MCF 10A (cell line): ENCODE measurements around the gene MDP1. TPM values are rescaled to one million over a fixed set of nuclear protein-coding genes. Genes with fewer than 3 reads are reported as not detected.

Source experiments
- BruUV-seq: library from RNA; stranded (reverse); fragments of 400-500 nt; replicated peaks from 2 replicates; lab custom pipeline; 2021; lab: Mats Ljungman, UMichigan
- CTCF ChIA-PET: fragments of 300-600 bp; sonication (Branson Sonifier 250); formaldehyde crosslinking; extraction: SDS; loops from one replicate; lab custom pipeline; 2021; ENCODE audit warnings: antibody characterized with exemption, inconsistent platforms; lab: Yijun Ruan, JAX
- POLR2A ChIA-PET: fragments of 300-600, 350-650 bp; sonication (Branson Sonifier 250); formaldehyde crosslinking; extraction: SDS; loops from one replicate; lab custom pipeline; 2020; ENCODE audit warnings: antibody characterized with exemption, inconsistent platforms; lab: Yijun Ruan, JAX
- DNase-seq: peaks from one replicate; pipeline ENCODE4 v3.0.0-alpha.2; 2018; ENCODE audit not compliant: unreplicated experiment
- H3K27ac Mint-ChIP-seq: one replicate; pipeline ENCODE4 v1.8.0; 2022; ENCODE audit warnings: mild to moderate bottlenecking, low read depth, mixed read lengths; ENCODE audit not compliant: unreplicated experiment
- H3K27me3 Mint-ChIP-seq: one replicate; pipeline ENCODE4 v1.8.0; 2022; ENCODE audit warnings: mixed read lengths; ENCODE audit not compliant: insufficient read depth, unreplicated experiment
- H3K36me3 Mint-ChIP-seq: one replicate; pipeline ENCODE4 v1.8.0; 2022; ENCODE audit warnings: mild to moderate bottlenecking, moderate library complexity, mixed read lengths; ENCODE audit not compliant: insufficient read depth, unreplicated experiment
- H3K4me1 Mint-ChIP-seq: one replicate; pipeline ENCODE4 v1.8.0; 2022; ENCODE audit warnings: mixed read lengths; ENCODE audit not compliant: insufficient read depth, unreplicated experiment
- H3K4me3 Mint-ChIP-seq: one replicate; pipeline ENCODE4 v1.8.0; 2022; ENCODE audit warnings: mild to moderate bottlenecking, moderate library complexity, mixed read lengths; ENCODE audit not compliant: unreplicated experiment
- H3K9me3 Mint-ChIP-seq: one replicate; pipeline ENCODE4 v1.8.0; 2022; ENCODE audit warnings: mixed read lengths; ENCODE audit not compliant: unreplicated experiment
- CTCF ChIP-seq: fragments of 200-600 bp; IDR thresholded peaks from one replicate; pipeline ENCODE4 v1.8.0; 2022; ENCODE audit warnings: antibody characterized with exemption, mild to moderate bottlenecking; ENCODE audit not compliant: unreplicated experiment
- intact Hi-C: fragments of 100-400 bp; cut with micrococcal nuclease; formaldehyde crosslinking; loops from 2 replicates; pipeline ENCODE4 v1.14.1; 2022
- total RNA-seq: library from RNA; stranded (reverse); gene quantifications from 2 replicates; pipeline ENCODE4 v1.2.3, GENCODE V29; 2022

MDP1 gene
- total RNA-seq, 1 experiment from 2014 or later, result 20.2 TPM

- H3K27me3 Mint-ChIP-seq, result no peaks in the 10 kb centered on the region
- intact Hi-C loops, result no loop called here
- ChIA-PET CTCF (interaction anchor here (0.7 to 17.7 kb wide), 4 partner anchors 9 to 445 kb away, joined by 3 to 414 read pairs (median 40); partner anchors contain the start of genes CIDEB, DHRS1, LTB4R2 and NOP9), POLR2A (interaction anchor here (0.7 to 2.8 kb wide), 9 partner anchors 9 to 97 kb away, joined by 3 to 45 read pairs (median 10); partner anchors contain the start of genes CHMP4A, EMC9, IRF9 and LTB4R2)
- no peaks in the 10 kb centered on the region for H3K9me3 Mint-ChIP-seq
- peak overlapping the region; percentile 77 for H3K4me3 Mint-ChIP-seq
- peaks cover 34% of the 10 kb centered on the region for H3K4me1 Mint-ChIP-seq
- H3K36me3 Mint-ChIP-seq, result peaks cover 57% of the 10 kb centered on the region
- DNase-seq, result peak; percentile 18
- H3K27ac Mint-ChIP-seq, result no peak overlapping the region
- no peak for TF ChIP-seq CTCF
- BruUV-seq, result no TSS peak
These were observed 17.6 kb upstream of the MDP1 start for GRCh38 chr14:24233538-24233866.

GRCh38 chr14:24232645-24233537, 17.0 kb upstream of the MDP1 start, which contains the start of gene GMPR2:
Gene GMPR2 (plus strand): TSS chr14:24232929. CDS start chr14:24233254, 325 bp downstream.
- Mint-ChIP-seq H3K27ac (peak within 1 kb of the TSS; percentile 70), H3K4me3 (peak within 1 kb of the TSS; percentile 77), H3K9me3 (no peaks in the 10 kb centered on the region), H3K36me3 (peaks cover 52% of the 10 kb centered on the region), H3K4me1 (peaks cover 28% of the 10 kb centered on the region), H3K27me3 (no peaks in the 10 kb centered on the region)
- ChIA-PET CTCF (interaction anchor here (0.6 to 17.7 kb wide), 7 partner anchors 10 to 1129 kb away, joined by 3 to 414 read pairs (median 3); partner anchors contain the start of genes CIDEB, DHRS1, LTB4R2 and NOP9), POLR2A (interaction anchor here (0.7 to 2.8 kb wide), 17 partner anchors 9 to 1132 kb away, joined by 3 to 45 read pairs (median 4); partner anchors contain the start of genes CHMP4A, DHRS1, IPO4 and IRF9)
- intact Hi-C loops, result loop anchor here (1.0 kb wide), 1 partner anchor 17 kb away; the partner anchor contains the start of gene MDP1
- DNase-seq, result no peak
- TF ChIP-seq CTCF, result no peak
- TSS peak; percentile 58 for BruUV-seq

GRCh38 chr14:24232121-24232644, 16.3 kb upstream of the MDP1 start, which contains the start of gene NEDD8:
Gene NEDD8 (minus strand): TSS chr14:24232367. CDS start chr14:24232267, 100 bp downstream.
- Mint-ChIP-seq H3K9me3 (no peaks in the 10 kb centered on the region), H3K27me3 (no peaks in the 10 kb centered on the region), H3K36me3 (peaks cover 52% of the 10 kb centered on the region), H3K4me1 (peaks cover 24% of the 10 kb centered on the region), H3K4me3 (peak within 1 kb of the TSS; percentile 77), H3K27ac (peak within 1 kb of the TSS; percentile 70)
- TF ChIP-seq CTCF, result no peak
- intact Hi-C loops, result loop anchor here (1.0 kb wide), 1 partner anchor 16 kb away; the partner anchor contains the start of gene MDP1
- no TSS peak for BruUV-seq
- POLR2A ChIA-PET, result interaction anchor here (0.7 to 2.8 kb wide), 13 partner anchors 10 to 96 kb away, joined by 3 to 45 read pairs (median 7); partner anchors contain the start of genes CHMP4A, DHRS1, IPO4 and LTB4R2
- peak; percentile 98 for DNase-seq
- CTCF ChIA-PET, result interaction anchor here (0.6 to 17.7 kb wide), 6 partner anchors 10 to 1129 kb away, joined by 3 to 414 read pairs (median 3); partner anchors contain the start of genes DHRS1, NOP9 and TINF2
